GM10847 (cell line): ENCODE results near the gene MIF4GD.
A peak's percentile ranks its signal among the peaks of the same experiment; 100 is the strongest.

ENCODE experiments used
- POLR2A ChIP-seq: IDR thresholded peaks from 2 replicates; pipeline ENCODE4 v1.6.1; 2011; ENCODE audit not compliant: insufficient read length; ENCODE audit errors: extremely low read depth

Gene MIF4GD

DNA sequence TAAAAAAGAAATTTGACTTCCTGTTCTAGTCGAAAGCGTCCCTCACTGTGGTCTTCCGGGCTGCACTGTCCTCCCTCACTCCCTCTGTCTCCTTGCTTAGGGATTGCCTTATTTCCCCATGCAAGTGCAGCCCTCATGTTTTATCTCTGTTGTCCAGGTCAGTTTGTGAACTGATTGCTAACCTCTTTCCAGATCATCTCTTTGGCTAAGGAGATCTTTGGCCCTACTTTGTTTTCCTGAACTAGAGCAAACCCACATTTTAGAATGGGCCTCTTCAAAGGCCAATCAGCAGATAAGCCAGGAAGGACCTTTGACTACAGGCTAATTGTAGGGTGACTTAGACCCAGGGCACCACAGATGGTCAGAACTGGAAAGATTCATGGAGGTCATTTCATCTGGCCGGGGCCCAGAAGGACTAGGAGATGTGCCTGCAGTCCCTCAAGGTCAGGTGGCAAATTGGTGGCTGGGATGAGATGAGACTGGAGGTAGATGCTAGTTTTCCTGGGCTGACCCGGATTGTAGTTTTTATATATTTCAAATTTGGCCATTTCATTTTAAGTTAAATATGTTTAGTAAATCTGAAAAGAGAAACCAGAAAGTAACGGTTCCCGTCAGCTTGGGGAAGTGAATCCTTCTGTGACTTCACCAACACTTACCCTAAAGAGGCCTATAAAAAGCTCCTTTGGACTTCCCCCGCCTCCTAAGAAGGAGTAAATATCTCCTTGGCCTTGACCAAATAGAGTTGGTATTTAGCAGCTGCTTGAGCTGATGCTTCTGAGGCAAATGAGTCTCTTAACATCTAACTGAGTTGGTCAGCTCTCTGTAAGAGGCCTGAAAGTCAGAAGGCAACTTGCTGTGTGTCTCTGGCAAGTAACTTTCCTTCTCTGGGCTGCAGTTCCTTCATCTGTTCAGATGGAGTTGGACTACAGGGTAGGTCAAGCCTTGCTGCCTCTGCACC is 24.4 kb upstream of the MIF4GD start:
- peak; percentile 23 for TF ChIP-seq POLR2A

DNA sequence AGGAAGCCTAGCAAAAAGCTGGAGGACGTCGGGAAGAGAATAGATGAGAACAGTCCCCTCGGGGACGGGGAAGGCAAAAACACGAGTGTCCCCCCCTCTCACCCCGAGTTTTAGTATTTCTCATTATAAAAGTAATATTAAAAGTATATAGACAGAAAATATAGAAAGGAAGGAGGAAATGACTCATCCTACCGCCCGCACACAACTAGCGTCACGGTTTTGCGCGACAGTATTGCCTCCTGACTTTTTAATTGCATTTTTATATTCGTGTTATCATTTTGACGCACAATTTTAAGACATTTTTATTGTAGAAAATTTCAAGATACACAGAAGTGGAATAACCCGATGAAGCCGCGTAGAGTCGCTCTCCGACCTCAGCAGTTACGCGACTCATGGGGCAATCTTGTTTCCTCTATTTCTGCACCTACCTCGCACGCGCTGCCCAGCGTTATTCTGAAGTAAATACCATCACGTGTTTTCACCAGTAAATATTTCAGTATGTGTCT is 18.9 kb upstream of the MIF4GD start:
- no peak for TF ChIP-seq POLR2A

- peak; percentile 94 for TF ChIP-seq POLR2A
Measured at GRCh38 chr17:75289115-75289831, 18.2 kb upstream of the MIF4GD start, which contains the start of gene SLC25A19. SLC25A19 (minus strand) TSS chr17:75289433; CDS start chr17:75286764, 2,669 bp downstream.

GRCh38 chr17:75288770-75289114 is 17.7 kb upstream of the MIF4GD start:
- TF ChIP-seq POLR2A = no peak

GRCh38 chr17:75288359-75288758 is 17.3 kb upstream of the MIF4GD start:
- no peak for TF ChIP-seq POLR2A

- no peak for TF ChIP-seq POLR2A
Measured at GRCh38 chr17:75287221-75287620, 16.2 kb upstream of the MIF4GD start.

GRCh38 chr17:75285123-75285522 is 14.1 kb upstream of the MIF4GD start:
- TF ChIP-seq POLR2A = no peak

- no peak for TF ChIP-seq POLR2A
Measured at GRCh38 chr17:75277664-75278071, 6.6 kb upstream of the MIF4GD start.

GRCh38 chr17:75273977-75274708 is 3.1 kb upstream of the MIF4GD start:
- no peak for TF ChIP-seq POLR2A

DNA sequence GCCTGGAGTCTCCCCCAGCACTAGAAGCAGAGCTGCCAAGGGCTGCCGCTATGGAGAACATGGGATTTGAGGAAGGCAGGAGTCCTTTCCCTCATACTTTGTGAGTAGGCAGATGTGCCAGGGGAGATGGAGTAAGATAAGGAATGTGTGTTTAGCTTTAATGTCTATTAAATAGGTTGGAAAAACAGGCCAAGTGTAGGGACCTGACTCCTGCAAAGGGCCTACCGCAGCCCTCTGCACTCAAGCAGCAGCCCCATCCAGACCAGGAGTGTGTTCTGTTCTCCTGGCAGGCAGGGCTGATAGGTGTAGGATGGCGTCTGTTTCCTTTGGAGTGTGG is 1.8 kb upstream of the MIF4GD start:
- TF ChIP-seq POLR2A = no peak

DNA sequence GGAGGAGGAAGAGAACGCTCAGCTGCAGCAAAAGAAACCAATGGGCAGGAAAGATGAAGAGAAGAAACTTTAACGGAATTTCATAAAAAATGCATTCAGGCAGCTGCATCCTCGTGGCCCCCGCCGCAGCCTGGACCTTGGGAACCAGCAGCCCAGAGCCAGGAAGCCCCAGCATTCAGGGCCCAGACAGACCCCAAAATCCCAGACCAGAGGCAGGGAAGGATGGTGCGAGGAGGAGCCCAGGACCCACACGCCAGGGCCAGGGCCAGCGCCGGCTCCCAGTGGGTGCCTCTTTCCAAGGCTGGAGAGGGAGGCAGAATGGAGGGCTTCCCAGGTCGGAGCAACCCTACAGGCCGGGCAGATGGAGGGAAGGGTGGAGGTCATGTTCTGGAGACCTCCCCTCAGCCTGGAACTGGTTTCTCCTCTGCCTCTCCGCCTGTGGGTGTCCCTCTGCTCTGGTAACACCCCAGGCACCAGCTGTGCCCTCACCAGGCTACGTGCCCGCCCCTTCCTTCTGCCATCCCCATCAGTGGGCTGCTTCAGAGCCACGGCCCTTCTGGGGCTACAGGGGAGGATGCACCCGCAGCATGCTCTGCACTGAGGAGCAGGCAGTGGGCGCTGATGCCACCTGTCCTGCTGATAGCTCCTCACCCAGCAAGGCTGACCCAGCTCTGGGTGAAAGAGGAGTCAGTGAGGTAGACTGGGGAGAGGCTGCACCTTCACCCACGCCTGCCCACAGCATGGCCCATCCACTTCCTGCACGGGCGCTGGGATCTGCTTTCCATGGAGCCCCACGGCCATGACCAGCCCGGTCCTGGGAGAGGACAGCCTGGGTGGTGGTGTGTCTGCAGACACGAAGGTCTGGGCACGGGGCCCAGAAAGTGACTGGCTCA is 1.2 kb upstream of the MIF4GD start:
- no peak for TF ChIP-seq POLR2A

DNA sequence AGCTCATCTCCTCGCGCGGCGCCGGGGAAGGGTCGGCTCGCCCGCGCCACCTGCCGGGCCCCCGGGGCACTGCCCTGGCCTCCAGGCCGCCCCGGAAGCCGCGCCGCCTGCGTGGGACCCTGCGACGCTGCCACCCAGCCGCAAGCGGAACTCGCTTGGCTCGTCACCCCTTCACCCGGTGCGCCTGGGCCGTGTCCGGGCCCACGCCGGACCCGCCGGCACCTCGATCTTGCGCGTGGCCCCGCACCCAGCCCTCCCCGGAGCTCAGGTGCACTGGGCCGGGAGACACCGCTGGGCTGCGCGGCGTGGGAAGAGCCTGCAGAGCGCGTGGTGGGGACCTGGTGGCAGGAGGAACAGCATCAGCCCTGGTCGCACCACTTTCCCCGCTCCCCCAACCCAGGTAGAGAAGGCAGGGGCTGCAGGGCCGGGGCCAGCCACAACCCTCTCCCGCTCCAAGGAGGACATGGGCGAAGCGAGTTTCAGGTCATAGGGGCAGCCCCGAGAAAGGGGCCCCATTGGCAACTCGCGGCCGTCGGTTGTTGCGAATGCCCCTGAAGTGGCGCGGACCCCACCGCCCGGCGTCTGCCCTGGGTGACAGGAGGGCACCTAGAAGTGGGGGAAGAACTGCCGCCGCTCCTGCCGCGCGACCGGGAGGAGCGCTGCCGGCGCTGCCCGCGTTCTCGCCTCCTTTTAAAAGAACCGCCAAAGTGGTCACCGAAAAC is 363 bp upstream of the MIF4GD start:
- TF ChIP-seq POLR2A = peak; percentile 61

DNA sequence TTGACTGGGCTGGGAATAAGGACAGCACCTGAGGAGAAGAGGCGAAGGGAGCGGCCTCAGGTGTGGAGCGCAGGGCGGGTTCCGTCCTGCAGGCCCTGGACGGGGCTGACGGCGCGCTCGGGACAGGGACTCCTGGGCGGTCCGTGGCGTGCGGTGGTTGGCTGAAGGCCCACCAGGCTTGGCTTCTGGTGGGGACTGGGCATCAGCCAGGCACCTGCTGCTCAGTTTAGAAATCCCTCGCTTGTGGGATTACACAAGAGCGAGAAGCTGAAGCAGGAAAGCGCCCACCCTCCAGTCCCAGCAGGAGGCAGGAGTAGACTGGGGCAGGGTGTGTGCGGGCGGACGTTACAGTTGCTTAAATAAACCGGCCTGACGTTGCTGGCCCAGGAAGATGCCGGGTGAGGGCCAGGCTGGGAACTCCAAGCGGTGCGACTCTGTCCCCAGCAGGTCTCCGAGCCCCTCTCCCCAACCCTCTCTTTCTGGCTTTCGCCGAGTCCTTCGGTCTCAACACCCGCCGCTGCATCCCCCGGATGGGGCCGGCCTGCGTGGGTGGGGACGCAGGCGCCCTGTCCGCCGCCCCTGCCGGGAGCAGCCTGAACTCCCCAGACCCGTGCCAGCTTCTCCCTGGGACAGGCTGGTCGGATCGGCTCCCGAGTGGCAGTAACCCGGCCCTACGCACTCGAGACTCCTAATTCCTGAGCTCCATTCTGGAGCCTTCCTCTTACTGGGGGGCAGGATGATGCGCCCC is 639 bp downstream of the MIF4GD start:
- TF ChIP-seq POLR2A = peak; percentile 46
